Natural killer cell treated with Interleukin-12 subunit alpha and Interleukin-12 subunit beta and Interleukin-15 and Interleukin-18, amount 100 ng/mL, for 72 hours (primary cell): Measurements from ENCODE around the gene VPS13D. TPM values are rescaled to one million over a fixed set of nuclear protein-coding genes. Genes with fewer than 3 reads are reported as not detected.
"Not testable (repeated sequence)": the region's sequence is repeated elsewhere in the genome, so short reads cannot be mapped to it uniquely, and the experiment has no call there.

Experiments
- ATAC-seq, 2 donors: fragments of 150-1000 bp; cut with Tn5 transposase in 1 of 2; sonication (Bioruptor Pico), chemical (Tn5 transposase) in 1 of 2; 2 replicates each; pipeline ENCODE4 v1.10.0; 2021
- DNase-seq: peaks from one replicate; pipeline ENCODE4 v3.0.0; 2022; ENCODE audit warnings: low spot score
- H3K27ac Mint-ChIP-seq, 2 donors: 1 replicate in 1 of 2; 2 replicates in 1 of 2; pipeline ENCODE4 v1.8.0; 2022; ENCODE audit warnings: mixed read lengths in 2 of 2, mild to moderate bottlenecking in 1 of 2, moderate library complexity in 1 of 2
- H3K27me3 Mint-ChIP-seq, 2 donors: 1 replicate in 1 of 2; 2 replicates in 1 of 2; pipeline ENCODE4 v1.8.0; 2022; ENCODE audit warnings: mixed read lengths in 2 of 2
- H3K36me3 Mint-ChIP-seq: one replicate; pipeline ENCODE4 v1.8.0; 2022; ENCODE audit warnings: mixed read lengths
- H3K4me1 Mint-ChIP-seq, 2 donors: 1 replicate in 1 of 2; 2 replicates in 1 of 2; pipeline ENCODE4 v1.8.0; 2022; ENCODE audit warnings: low read depth in 2 of 2, mixed read lengths in 2 of 2, mild to moderate bottlenecking in 1 of 2
- H3K4me3 Mint-ChIP-seq: one replicate; pipeline ENCODE4 v1.8.0; 2022; ENCODE audit warnings: mixed read lengths
- H3K9me3 Mint-ChIP-seq: 2 replicates; pipeline ENCODE4 v1.8.0; 2022; ENCODE audit warnings: mixed read lengths
- total RNA-seq, 2 donors: library from RNA; stranded (reverse); gene quantifications; one replicate each; pipeline ENCODE4 v1.2.3, GENCODE V29; 2022

The VPS13D gene
- total RNA-seq, 2 donors from 2014 or later, result 41.8 to 71.7 TPM

DNA sequence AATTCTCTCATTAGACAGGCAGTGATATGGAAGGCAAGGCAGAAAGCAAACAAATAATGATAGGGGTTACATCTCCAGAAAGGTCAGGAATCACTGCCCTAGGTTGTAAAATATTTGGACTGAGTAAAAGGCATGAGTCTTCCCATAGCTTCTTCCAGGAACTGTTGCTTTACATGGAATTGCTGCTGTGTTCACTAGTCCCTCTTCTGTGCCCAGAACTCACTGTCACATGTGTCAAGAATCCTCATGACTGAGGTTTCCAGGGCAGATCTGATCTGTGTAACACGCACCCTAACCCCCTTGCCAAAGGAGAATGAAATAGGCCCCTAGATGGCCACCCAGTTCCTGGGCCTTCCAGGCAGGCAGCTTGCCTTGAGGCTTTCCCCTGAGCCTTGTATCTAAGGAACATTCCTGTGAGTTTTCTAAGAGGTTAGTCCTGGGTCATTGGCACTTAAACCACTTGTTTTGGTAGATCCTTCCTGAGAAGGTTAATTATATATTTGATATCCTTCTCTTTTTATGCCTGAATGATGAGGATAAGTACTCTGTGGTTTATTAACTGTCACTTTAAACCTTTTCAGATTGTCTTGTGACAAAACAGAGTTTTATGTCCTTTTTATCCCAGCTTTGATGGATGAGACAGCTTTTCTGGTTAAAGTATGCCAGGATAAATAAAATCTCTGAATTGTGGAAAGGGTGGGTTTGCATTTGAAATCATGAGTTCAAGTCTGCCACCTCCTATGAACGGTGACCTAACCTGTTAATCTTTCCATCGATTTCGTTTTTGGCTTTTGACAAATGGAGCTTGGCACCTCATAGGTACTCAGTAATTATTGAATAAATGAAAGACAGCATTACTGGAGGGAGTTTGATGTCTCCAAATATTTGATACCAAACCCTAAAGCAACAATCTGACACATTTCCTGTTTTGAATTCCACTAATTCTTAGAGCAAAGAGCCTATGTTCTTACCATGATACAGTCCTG lies 224.9 kb downstream of the VPS13D start:
- H3K4me1 Mint-ChIP-seq, result peaks cover 64 to 77% of the 10 kb centered on the region in 2 donors
- no peaks in the 10 kb centered on the region for H3K9me3 Mint-ChIP-seq
- peaks cover 18% of the 10 kb centered on the region for H3K36me3 Mint-ChIP-seq
- H3K27me3 Mint-ChIP-seq, result no peaks in the 10 kb centered on the region
- DNase-seq, result no peak
- H3K27ac Mint-ChIP-seq, result peak overlapping the region; percentile 79 to 96
- peak overlapping the region; percentile 17 for H3K4me3 Mint-ChIP-seq
- ATAC-seq, result no peak

DNA sequence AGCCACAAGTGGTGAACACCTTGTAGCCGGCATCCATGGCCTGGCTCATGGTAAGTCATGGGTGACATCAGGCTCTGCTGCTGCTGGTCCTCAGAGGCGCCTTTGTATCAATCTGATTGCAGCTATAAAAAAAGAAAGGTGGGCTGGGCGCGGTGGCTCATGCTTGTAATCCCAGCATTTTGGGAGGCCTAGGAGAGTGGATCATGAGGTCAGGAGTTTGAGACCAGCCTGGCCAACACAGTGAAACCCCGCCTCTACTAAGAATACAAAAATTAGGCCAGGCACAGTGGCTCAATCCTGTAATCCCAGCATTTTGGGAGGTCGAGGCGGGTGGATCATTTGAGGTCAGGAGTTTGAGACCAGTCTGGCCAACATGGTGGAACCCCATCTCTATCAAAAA lies 226.3 kb downstream of the VPS13D start:
- not testable (repeated sequence) for H3K27ac Mint-ChIP-seq, H3K27me3 Mint-ChIP-seq, DNase-seq, H3K9me3 Mint-ChIP-seq, H3K4me3 Mint-ChIP-seq, ATAC-seq
- Mint-ChIP-seq H3K4me1 (peaks cover 60 to 74% of the 10 kb centered on the region in 2 donors), H3K36me3 (peaks cover 23% of the 10 kb centered on the region)

DNA sequence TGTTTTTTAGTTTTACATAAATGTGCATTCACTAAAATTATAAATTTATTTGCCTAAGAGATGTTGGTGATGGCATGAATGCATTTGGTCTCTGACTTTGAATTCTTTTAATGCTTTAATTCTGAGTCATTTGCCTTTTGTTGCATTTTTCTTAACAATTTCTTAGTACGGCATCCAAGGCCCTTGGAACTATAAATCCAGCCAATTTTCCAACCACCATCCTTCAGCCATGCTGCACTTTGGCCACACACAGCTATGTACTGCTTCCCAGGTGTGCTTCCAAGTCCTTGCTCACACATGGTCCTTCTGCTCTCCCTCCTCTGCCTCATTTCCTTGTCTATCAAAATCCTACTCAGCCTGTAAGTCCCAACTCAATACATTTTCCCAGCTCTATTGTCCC lies 227.1 kb downstream of the VPS13D start:
- DNase-seq (no peak), ATAC-seq (no peak)
- Mint-ChIP-seq H3K36me3 (peaks cover 29% of the 10 kb centered on the region), H3K4me1 (peaks cover 60 to 72% of the 10 kb centered on the region in 2 donors), H3K27ac (peak overlapping the region in 1 of 2 donors; percentile 40), H3K4me3 (no peak overlapping the region), H3K27me3 (no peaks in the 10 kb centered on the region), H3K9me3 (no peaks in the 10 kb centered on the region)

- no peaks in the 10 kb centered on the region for H3K9me3 Mint-ChIP-seq
- H3K4me3 Mint-ChIP-seq, result no peak overlapping the region
- ATAC-seq (no peak), DNase-seq (no peak)
- H3K4me1 Mint-ChIP-seq, result peaks cover 56 to 68% of the 10 kb centered on the region in 2 donors
- peaks cover 34% of the 10 kb centered on the region for H3K36me3 Mint-ChIP-seq
- H3K27me3 Mint-ChIP-seq, result no peaks in the 10 kb centered on the region
- peak overlapping the region in 1 of 2 donors; percentile 40 for H3K27ac Mint-ChIP-seq
Observed at GRCh38 chr1:12457771-12458170, 227.9 kb downstream of the VPS13D start.

GRCh38 chr1:12458571-12458970 lies 228.7 kb downstream of the VPS13D start:
- Mint-ChIP-seq H3K27me3 (no peaks in the 10 kb centered on the region), H3K9me3 (no peaks in the 10 kb centered on the region), H3K4me3 (no peak overlapping the region), H3K27ac (peak overlapping the region in 1 of 2 donors; percentile 36), H3K4me1 (peaks cover 48 to 64% of the 10 kb centered on the region in 2 donors), H3K36me3 (peaks cover 40% of the 10 kb centered on the region)
- ATAC-seq (no peak), DNase-seq (no peak)

- no peak for DNase-seq
- H3K9me3 Mint-ChIP-seq, result no peaks in the 10 kb centered on the region
- peak; percentile 57 to 82 for ATAC-seq
- peak overlapping the region; percentile 8 to 88 for H3K27ac Mint-ChIP-seq
- H3K4me1 Mint-ChIP-seq, result peaks cover 33 to 55% of the 10 kb centered on the region in 2 donors
- peaks cover 40% of the 10 kb centered on the region for H3K36me3 Mint-ChIP-seq
- H3K4me3 Mint-ChIP-seq, result peak overlapping the region; percentile 43
- no peaks in the 10 kb centered on the region for H3K27me3 Mint-ChIP-seq
Observed at GRCh38 chr1:12460121-12460520, 230.3 kb downstream of the VPS13D start.

DNA sequence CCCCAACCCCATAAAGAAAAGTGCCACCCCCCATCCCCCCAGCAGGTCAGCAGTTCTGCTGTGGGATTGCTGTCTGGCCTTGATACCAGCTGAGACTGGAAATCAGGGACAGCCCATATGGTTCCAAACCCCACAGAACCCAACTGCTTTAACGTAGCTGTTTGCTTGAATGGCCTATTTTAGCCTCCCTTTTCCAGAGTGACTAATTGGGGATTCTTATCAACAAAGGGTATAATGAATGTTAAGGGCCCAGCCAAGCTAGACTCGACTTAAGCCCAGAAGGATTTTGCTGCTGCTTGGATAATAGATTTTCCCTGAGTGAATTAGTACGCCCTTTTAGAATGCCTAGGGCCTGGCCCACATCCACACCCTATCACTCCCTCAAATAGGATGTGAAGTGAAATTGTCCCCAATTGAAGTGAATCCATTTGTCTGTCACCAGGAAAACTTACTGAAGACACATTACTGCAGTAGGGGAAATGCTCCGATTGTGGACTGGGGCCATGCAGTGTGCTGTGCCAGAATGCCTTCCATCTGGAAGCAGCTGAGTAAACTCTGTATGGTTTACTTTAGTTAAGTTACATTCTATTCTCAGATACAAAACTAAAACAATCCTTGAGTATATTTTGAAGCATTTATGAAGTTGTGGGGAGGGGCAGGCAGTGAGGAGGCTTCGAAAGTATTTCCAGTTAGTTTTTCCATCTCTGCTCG lies 231.2 kb downstream of the VPS13D start:
- H3K27me3 Mint-ChIP-seq, result no peaks in the 10 kb centered on the region
- H3K4me3 Mint-ChIP-seq, result no peak overlapping the region
- peak overlapping the region in 1 of 2 donors; percentile 88 for H3K27ac Mint-ChIP-seq
- peaks cover 40% of the 10 kb centered on the region for H3K36me3 Mint-ChIP-seq
- ATAC-seq, result no peak
- H3K4me1 Mint-ChIP-seq, result peaks cover 31 to 53% of the 10 kb centered on the region in 2 donors
- DNase-seq, result no peak
- H3K9me3 Mint-ChIP-seq, result no peaks in the 10 kb centered on the region

DNA sequence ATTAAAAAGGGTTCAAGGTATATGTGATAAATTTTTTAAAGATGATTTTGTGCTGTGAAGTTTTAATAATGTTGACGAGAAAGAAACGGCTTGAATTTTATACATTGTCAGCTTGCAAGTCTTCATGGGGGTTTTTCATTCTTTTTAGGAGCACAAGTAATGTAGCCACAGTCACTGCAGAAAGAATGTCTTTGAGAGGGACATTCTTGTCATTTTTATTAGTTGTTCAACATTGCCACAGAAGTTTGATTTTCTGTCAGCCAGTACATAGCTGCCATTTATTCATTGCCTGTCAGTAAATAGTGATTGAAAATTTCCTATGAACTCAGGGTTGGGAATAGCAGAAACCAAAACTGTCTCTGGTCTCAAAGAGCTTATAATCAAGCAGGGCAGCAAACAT lies 231.9 kb downstream of the VPS13D start:
- Mint-ChIP-seq H3K27ac (peak overlapping the region; percentile 56 to 88), H3K36me3 (peaks cover 36% of the 10 kb centered on the region), H3K9me3 (no peaks in the 10 kb centered on the region), H3K4me1 (peaks cover 31 to 51% of the 10 kb centered on the region in 2 donors), H3K4me3 (no peak overlapping the region), H3K27me3 (no peaks in the 10 kb centered on the region)
- DNase-seq (no peak), ATAC-seq (no peak)

- Mint-ChIP-seq H3K4me1 (peaks cover 33 to 48% of the 10 kb centered on the region in 2 donors), H3K9me3 (no peaks in the 10 kb centered on the region), H3K36me3 (peaks cover 28% of the 10 kb centered on the region), H3K27me3 (no peaks in the 10 kb centered on the region), H3K4me3 (no peak overlapping the region), H3K27ac (peak overlapping the region in 1 of 2 donors; percentile 46)
- no peak for DNase-seq
- ATAC-seq, result no peak
Observed at GRCh38 chr1:12462586-12462985, 232.8 kb downstream of the VPS13D start.

DNA sequence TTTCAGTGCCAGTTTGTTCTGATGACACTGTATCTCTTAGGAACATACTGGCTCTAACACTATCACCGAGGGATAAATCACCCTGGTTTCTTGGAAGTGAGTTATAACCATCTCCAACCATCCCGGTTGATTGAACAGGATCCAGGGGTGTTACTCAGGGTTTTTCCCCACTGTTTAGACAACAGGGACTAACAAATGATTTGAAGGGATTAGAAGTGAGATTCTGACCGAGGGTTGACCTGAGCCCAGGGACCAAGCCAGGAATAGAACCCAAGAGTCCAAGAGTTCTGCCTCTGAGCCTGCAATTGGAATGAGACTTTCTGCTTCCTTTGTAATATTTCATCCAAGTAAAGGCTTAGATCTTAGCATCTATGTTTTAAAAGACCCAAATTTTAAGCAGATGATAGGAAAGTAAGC lies 234.2 kb downstream of the VPS13D start:
- H3K4me1 Mint-ChIP-seq, result peaks cover 43 to 46% of the 10 kb centered on the region in 2 donors
- H3K36me3 Mint-ChIP-seq, result peaks cover 28% of the 10 kb centered on the region
- H3K27me3 Mint-ChIP-seq, result no peaks in the 10 kb centered on the region
- peak overlapping the region in 1 of 2 donors; percentile 43 for H3K27ac Mint-ChIP-seq
- ATAC-seq (no peak), DNase-seq (no peak)
- H3K4me3 Mint-ChIP-seq, result no peak overlapping the region
- no peaks in the 10 kb centered on the region for H3K9me3 Mint-ChIP-seq

GRCh38 chr1:12464598-12465056 lies 234.8 kb downstream of the VPS13D start:
- no peak for ATAC-seq
- Mint-ChIP-seq H3K27ac (peak overlapping the region in 1 of 2 donors; percentile 43), H3K4me1 (peaks cover 45 to 47% of the 10 kb centered on the region in 2 donors), H3K9me3 (no peaks in the 10 kb centered on the region), H3K27me3 (no peaks in the 10 kb centered on the region), H3K36me3 (peaks cover 27% of the 10 kb centered on the region), H3K4me3 (no peak overlapping the region)
- no peak for DNase-seq

- H3K27ac Mint-ChIP-seq, result peak overlapping the region in 1 of 2 donors; percentile 43
- H3K4me1 Mint-ChIP-seq, result peaks cover 45 to 47% of the 10 kb centered on the region in 2 donors
- no peak for DNase-seq
- no peaks in the 10 kb centered on the region for H3K27me3 Mint-ChIP-seq
- H3K4me3 Mint-ChIP-seq, result no peak overlapping the region
- ATAC-seq, result no peak
- H3K9me3 Mint-ChIP-seq, result no peaks in the 10 kb centered on the region
- peaks cover 23% of the 10 kb centered on the region for H3K36me3 Mint-ChIP-seq
Observed at GRCh38 chr1:12465126-12465525, 235.3 kb downstream of the VPS13D start.

- H3K4me1 Mint-ChIP-seq, result peaks cover 43 to 44% of the 10 kb centered on the region in 2 donors
- peak overlapping the region; percentile 81 to 89 for H3K27ac Mint-ChIP-seq
- ATAC-seq (no peak), DNase-seq (no peak)
- no peaks in the 10 kb centered on the region for H3K9me3 Mint-ChIP-seq
- H3K27me3 Mint-ChIP-seq, result no peaks in the 10 kb centered on the region
- H3K36me3 Mint-ChIP-seq, result peaks cover 15% of the 10 kb centered on the region
- H3K4me3 Mint-ChIP-seq, result peak overlapping the region; percentile 21
Observed at GRCh38 chr1:12466816-12467215, 237.0 kb downstream of the VPS13D start.
